ENCODE measurements around the gene SEMA4D. TPM values are rescaled to one million over a fixed set of nuclear protein-coding genes. Genes with fewer than 3 reads are reported as not detected.

SEMA4D gene
- total RNA-seq, 4 donors from 2014 or later = 13.4 to 27.3 (median 24.8) TPM

- H3K9me3 ChIP-seq = peaks cover 0 to 11% (median 0%) of the 10 kb centered on the region in 4 donors
- H3K27ac ChIP-seq = peak overlapping the region in 2 of 4 donors; percentile 41 to 64
- DNase-seq (ENCODE audit: low spot score in 2 of 2) = no peak
- H3K36me3 ChIP-seq = no peaks in the 10 kb centered on the region
- TF ChIP-seq POLR2A (IDR thresholded peaks at IDR 0.05) = no peak
- TF ChIP-seq CTCF (IDR thresholded peaks at IDR 0.05) = no peak
- TF ChIP-seq EP300 (IDR thresholded peaks at IDR 0.05) = no peak
- WGBS, 2 donors = 43 to 52% methylated on average over 5 of the region's 5 CpGs
- peaks cover 0 to 27% (median 11%) of the 10 kb centered on the region in 4 donors for H3K4me1 ChIP-seq
- H3K4me3 ChIP-seq = no peak overlapping the region
- no peaks in the 10 kb centered on the region for H3K27me3 ChIP-seq
Measured at GRCh38 chr9:89529243-89530035, 31.5 kb upstream of the SEMA4D start.

GRCh38 chr9:89528540-89528939 is 30.6 kb upstream of the SEMA4D start:
- TF ChIP-seq POLR2A (IDR thresholded peaks at IDR 0.05) = no peak
- TF ChIP-seq EP300 (IDR thresholded peaks at IDR 0.05) = no peak
- no peak for TF ChIP-seq CTCF (IDR thresholded peaks at IDR 0.05)
- Histone ChIP-seq H3K27me3 (no peaks in the 10 kb centered on the region), H3K27ac (peak overlapping the region in 1 of 4 donors; percentile 54), H3K4me3 (no peak overlapping the region), H3K4me1 (peaks cover 0 to 23% (median 13%) of the 10 kb centered on the region in 4 donors), H3K36me3 (no peaks in the 10 kb centered on the region), H3K9me3 (peaks cover 0 to 11% (median 0%) of the 10 kb centered on the region in 4 donors)
- no peak for DNase-seq (ENCODE audit: low spot score in 2 of 2)
- 75 to 78% methylated on average over 6 of the region's 6 CpGs for WGBS, 2 donors

GRCh38 chr9:89528131-89528530 is 30.2 kb upstream of the SEMA4D start:
- TF ChIP-seq EP300 (IDR thresholded peaks at IDR 0.05) = no peak
- no peak for TF ChIP-seq CTCF (IDR thresholded peaks at IDR 0.05)
- Histone ChIP-seq H3K9me3 (peaks cover 0 to 11% (median 0%) of the 10 kb centered on the region in 4 donors), H3K27ac (peak overlapping the region in 1 of 4 donors; percentile 54), H3K36me3 (no peaks in the 10 kb centered on the region), H3K4me3 (no peak overlapping the region), H3K27me3 (no peaks in the 10 kb centered on the region), H3K4me1 (peaks cover 0 to 21% (median 15%) of the 10 kb centered on the region in 4 donors)
- no peak for DNase-seq (ENCODE audit: low spot score in 2 of 2)
- WGBS, 2 donors = 84 to 87% methylated on average over 5 of the region's 5 CpGs

GRCh38 chr9:89527084-89527483 is 29.2 kb upstream of the SEMA4D start:
- Histone ChIP-seq H3K9me3 (peaks cover 0 to 11% (median 0%) of the 10 kb centered on the region in 4 donors), H3K27me3 (no peaks in the 10 kb centered on the region), H3K36me3 (no peaks in the 10 kb centered on the region), H3K4me1 (peaks cover 0 to 27% (median 19%) of the 10 kb centered on the region in 4 donors), H3K4me3 (no peak overlapping the region), H3K27ac (peak overlapping the region in 1 of 4 donors; percentile 46)
- DNase-seq (ENCODE audit: low spot score in 2 of 2) = peak in 1 of 2 donors; percentile 35
- WGBS, 2 donors = 55 to 58% methylated on average over 2 of the region's 2 CpGs
- TF ChIP-seq EP300 (IDR thresholded peaks at IDR 0.05) (peak in 1 of 2 donors; percentile 54), POLR2A (IDR thresholded peaks at IDR 0.05) (no peak), CTCF (IDR thresholded peaks at IDR 0.05) (no peak)

GRCh38 chr9:89526667-89527066 is 28.8 kb upstream of the SEMA4D start:
- Histone ChIP-seq H3K4me3 (no peak overlapping the region), H3K9me3 (peaks cover 0 to 11% (median 0%) of the 10 kb centered on the region in 4 donors), H3K27me3 (no peaks in the 10 kb centered on the region), H3K4me1 (peaks cover 0 to 31% (median 20%) of the 10 kb centered on the region in 4 donors), H3K36me3 (no peaks in the 10 kb centered on the region), H3K27ac (peak overlapping the region in 1 of 4 donors; percentile 2)
- no peak for DNase-seq (ENCODE audit: low spot score in 2 of 2)
- TF ChIP-seq EP300 (IDR thresholded peaks at IDR 0.05) (no peak), POLR2A (IDR thresholded peaks at IDR 0.05) (no peak), CTCF (IDR thresholded peaks at IDR 0.05) (no peak)
- WGBS, 2 donors = 77 to 86% methylated on average over 3 of the region's 3 CpGs
